Sigmoid colon (tissue), 4 donors: Measurements from ENCODE around the gene NCOA4.

Experiments
- CTCF ChIP-seq, 4 experiments: fragments of 450-650 bp in 3 of 4; fragments of 200-600 bp in 1 of 4; IDR thresholded peaks; one replicate each; pipeline ENCODE4 v1.5.1; 2016 to 2019; ENCODE audit warnings: antibody characterized with exemption in 4 of 4, mild to moderate bottlenecking in 3 of 4, moderate library complexity in 2 of 4
- EP300 ChIP-seq, 4 donors: sonication (generic); formaldehyde crosslinking; IDR thresholded peaks; one replicate each; pipeline ENCODE4 v1.6.1; 2017; ENCODE audit warnings: antibody characterized with exemption in 4 of 4
- POLR2A ChIP-seq, 2 donors: fragments of 450-650 bp; IDR thresholded peaks; one replicate each; pipeline ENCODE4 v1.6.1; 2016; ENCODE audit warnings: antibody characterized with exemption in 2 of 2, mild to moderate bottlenecking in 2 of 2, moderate library complexity in 2 of 2

GRCh38 chr10:46016811-46017210, 13.6 kb downstream of the NCOA4 start:
- TF ChIP-seq CTCF (IDR thresholded peaks at IDR 0.05) (no peak), POLR2A (IDR thresholded peaks at IDR 0.05) (no peak), EP300 (IDR thresholded peaks at IDR 0.05) (no peak)
